Motor neuron (in vitro differentiated cells): ENCODE data around the gene SLC14A1. TPM values are rescaled to one million over a fixed set of nuclear protein-coding genes. Genes with fewer than 3 reads are reported as not detected.

Experiments used
- ATAC-seq, 8 experiments: fragments of 200-7000 bp; cut with Tn5 transposase; replicated peaks in 6 of 8; 2 replicates each; pipeline ENCODE4 v1.8.0; 2021; ENCODE audit warnings: mild to moderate bottlenecking in 8 of 8, moderate library complexity in 8 of 8
- H3K27ac ChIP-seq, 2 donors: fragments of 250-450 bp; sonication (Bioruptor Pico); 2 replicates each; pipeline ENCODE4 v1.9.0; 2021; ENCODE audit warnings: antibody characterized with exemption in 2 of 2, mild to moderate bottlenecking in 2 of 2, moderate library complexity in 1 of 2
- H3K4me1 ChIP-seq, 2 donors: fragments of 250-450 bp; sonication (Bioruptor Pico); replicated peaks in 1 of 2; 2 replicates each; pipeline ENCODE4 v1.6.1; 2021; ENCODE audit warnings: antibody characterized with exemption in 2 of 2, mild to moderate bottlenecking in 2 of 2, moderate library complexity in 1 of 2
- H3K4me3 ChIP-seq, 5 donors: fragments of 250-450 bp; sonication (Bioruptor Pico); 2 replicates each; pipeline ENCODE4 v1.9.0; 2021; ENCODE audit warnings: antibody characterized with exemption in 5 of 5, mild to moderate bottlenecking in 5 of 5, moderate library complexity in 4 of 5
- WGBS, 10 experiments: fragments of 450-650 bp; shearing (Covaris generic); methylation state at CpG; one replicate each; pipeline ENCODE4 v1.0.0; 2022; 5-methylcytosine and 5-hydroxymethylcytosine counted together
- in situ Hi-C, 9 experiments: fragments of 400-800 bp; cut with MboI; loops; one replicate each; pipeline ENCODE4 v1.15.0; 2021; ENCODE audit warnings: low sequenced_read_pairs in 9 of 9, low pct_unique_long_range_greater_than_20kb in 2 of 9; ENCODE audit not compliant: unreplicated experiment in 9 of 9
- total RNA-seq, 8 experiments: library from RNA; unstranded; fragments of 300-600 nt; gene quantifications; 2 replicates each; pipeline versions ENCODE4 v1.2.3 to v1.2.4, GENCODE V29; 2022

The SLC14A1 gene
- total RNA-seq, 8 experiments from 2014 or later, result 0.21 to 1.5 (median 0.65) TPM

- H3K27ac ChIP-seq, result no peak overlapping the region
- no peak overlapping the region for H3K4me3 ChIP-seq
- in situ Hi-C loops, result no loop called here
- no peaks in the 10 kb centered on the region for H3K4me1 ChIP-seq
- no peak for ATAC-seq
Measured at GRCh38 chr18:45774065-45774521, 50.1 kb downstream of the SLC14A1 start.

GRCh38 chr18:45775241-45775676, 51.3 kb downstream of the SLC14A1 start:
- in situ Hi-C loops, result no loop called here
- ATAC-seq, result peak in 5 of 8 experiments; percentile 29 to 99 (median 98)

DNA sequence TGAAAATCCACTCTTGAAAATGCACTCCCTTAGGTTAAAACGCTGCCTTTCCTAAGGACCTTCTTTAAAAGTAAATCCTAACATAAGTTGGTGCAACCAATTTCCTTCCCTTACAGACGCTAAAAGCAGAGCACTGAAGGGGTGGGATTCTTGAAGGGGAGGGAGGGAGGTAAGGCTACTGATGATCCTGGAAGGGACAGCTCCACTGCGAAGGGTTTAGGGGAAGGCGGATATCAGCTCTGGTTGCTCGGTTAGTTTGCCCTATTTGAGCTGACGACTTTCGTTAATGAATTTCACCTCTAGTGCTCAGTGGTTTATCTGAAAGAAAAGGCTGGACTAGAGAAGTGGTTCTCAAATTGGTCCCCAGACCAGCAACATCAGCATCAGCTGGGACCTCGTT, 51.8 kb downstream of the SLC14A1 start:
- H3K4me3 ChIP-seq, result peak overlapping the region in 2 of 5 donors; percentile 18 to 49
- 0 to 87% (median 57%) methylated on average over 1 to 5 of the region's 8 CpGs; no CpG with 5 or more reads in 3 of the 10 experiments for WGBS, 10 experiments
- no peaks in the 10 kb centered on the region for H3K4me1 ChIP-seq
- peak in 2 of 8 experiments; percentile 12 to 19 for ATAC-seq
- in situ Hi-C loops, result no loop called here
- H3K27ac ChIP-seq, result no peak overlapping the region

More at GRCh38 chr18:45775241-45775676, 51.3 kb downstream of the SLC14A1 start:
- Histone ChIP-seq H3K27ac (no peak overlapping the region), H3K4me3 (peak overlapping the region in 2 of 5 donors; percentile 18 to 49), H3K4me1 (no peaks in the 10 kb centered on the region)
- 5 to 92% (median 53%) methylated on average over 2 to 21 of the region's 35 CpGs; no CpG with 5 or more reads in 6 of the 10 experiments for WGBS, 10 experiments

- no peak overlapping the region for H3K27ac ChIP-seq
- no peaks in the 10 kb centered on the region for H3K4me1 ChIP-seq
- no peak overlapping the region for H3K4me3 ChIP-seq
- ATAC-seq, result no peak
- in situ Hi-C loops, result no loop called here
- whole genome bisulfite sequencing, 10 experiments, result 0 to 70% (median 40%) methylated on average over 1 of the region's 1 CpG; no CpG with 5 or more reads in 1 of the 10 experiments
Measured at GRCh38 chr18:45777393-45777792, 53.4 kb downstream of the SLC14A1 start.

DNA sequence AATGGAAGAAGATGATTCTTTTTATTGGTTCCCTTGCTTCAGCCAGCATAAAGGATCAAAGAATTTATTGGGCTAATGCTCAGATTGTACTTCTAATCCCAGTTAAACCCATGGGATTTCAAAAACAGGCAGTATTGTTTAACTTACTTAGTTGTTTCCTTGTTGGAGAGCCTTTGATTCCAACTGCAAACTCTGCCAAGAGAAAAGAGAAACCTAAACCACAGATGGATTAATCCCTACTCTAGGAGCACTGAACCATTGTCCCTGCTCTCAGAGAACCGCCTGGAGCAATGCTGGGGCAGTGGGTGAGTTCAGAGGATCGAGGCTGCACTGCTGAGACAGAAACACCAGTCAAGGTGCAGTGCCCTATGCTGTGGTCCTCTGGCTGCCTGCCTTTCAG, 56.6 kb downstream of the SLC14A1 start:
- no peak for ATAC-seq
- in situ Hi-C loops, result no loop called here
- WGBS, 10 experiments, result 17 to 64% (median 40%) methylated on average over 1 to 2 of the region's 2 CpGs; no CpG with 5 or more reads in 5 of the 10 experiments
- Histone ChIP-seq H3K4me1 (no peaks in the 10 kb centered on the region), H3K27ac (no peak overlapping the region), H3K4me3 (no peak overlapping the region)

DNA sequence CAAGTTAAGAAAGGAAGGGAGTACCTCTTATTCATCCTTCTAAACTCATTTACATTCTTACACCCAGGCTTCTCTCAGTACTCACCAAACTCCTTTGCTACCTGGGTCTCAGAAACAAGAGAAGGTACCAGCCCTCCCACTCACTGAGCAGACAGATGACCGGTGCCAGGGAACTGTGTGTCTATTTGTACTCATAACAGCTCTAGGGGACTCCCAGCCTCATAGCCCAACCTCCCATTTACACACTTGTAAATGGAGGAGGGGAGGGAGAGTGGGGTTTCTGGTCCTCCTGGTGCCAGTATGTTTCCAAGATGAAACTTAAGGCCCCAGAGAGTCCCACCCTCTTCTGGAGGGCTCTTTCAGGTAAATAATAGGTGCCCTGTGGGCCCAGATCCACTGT, 58.7 kb downstream of the SLC14A1 start:
- ATAC-seq, result no peak
- Histone ChIP-seq H3K4me3 (no peak overlapping the region), H3K4me1 (no peaks in the 10 kb centered on the region), H3K27ac (no peak overlapping the region)
- in situ Hi-C loops, result no loop called here
- WGBS, 10 experiments, result 33 to 86% (median 82%) methylated on average over 1 of the region's 1 CpG; no CpG with 5 or more reads in 6 of the 10 experiments

GRCh38 chr18:45783097-45784075, 59.4 kb downstream of the SLC14A1 start:
- peak in 1 of 8 experiments; percentile 68 for ATAC-seq
- Histone ChIP-seq H3K4me3 (no peak overlapping the region), H3K27ac (no peak overlapping the region), H3K4me1 (no peaks in the 10 kb centered on the region)
- WGBS, 10 experiments, result 49 to 100% (median 73%) methylated on average over 1 to 9 of the region's 9 CpGs
- in situ Hi-C loops, result no loop called here

DNA sequence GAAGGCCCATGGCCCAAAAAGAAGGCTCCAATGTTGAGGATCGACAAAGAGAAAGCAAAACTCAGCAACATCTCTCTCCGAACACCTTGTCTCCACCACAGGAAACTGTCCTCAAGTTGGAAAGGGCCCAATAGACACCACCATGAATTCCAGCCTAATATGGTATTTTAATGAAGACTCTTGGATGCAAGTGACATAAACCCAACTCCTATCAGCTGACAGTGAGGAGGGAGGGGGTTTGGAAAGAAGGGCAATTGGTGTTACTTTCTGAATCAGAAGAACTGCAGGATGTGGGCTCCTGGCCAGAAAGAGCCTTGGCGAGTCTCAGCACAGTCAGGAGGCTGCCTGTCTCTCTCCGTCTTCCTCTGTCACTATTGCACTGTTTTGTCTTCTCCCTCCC, 61.2 kb downstream of the SLC14A1 start:
- WGBS, 10 experiments, result 41 to 100% (median 68%) methylated on average over 1 to 4 of the region's 4 CpGs; no CpG with 5 or more reads in 2 of the 10 experiments
- in situ Hi-C loops, result no loop called here
- Histone ChIP-seq H3K4me1 (no peaks in the 10 kb centered on the region), H3K4me3 (no peak overlapping the region), H3K27ac (no peak overlapping the region)
- peak in 1 of 8 experiments; percentile 43 for ATAC-seq

DNA sequence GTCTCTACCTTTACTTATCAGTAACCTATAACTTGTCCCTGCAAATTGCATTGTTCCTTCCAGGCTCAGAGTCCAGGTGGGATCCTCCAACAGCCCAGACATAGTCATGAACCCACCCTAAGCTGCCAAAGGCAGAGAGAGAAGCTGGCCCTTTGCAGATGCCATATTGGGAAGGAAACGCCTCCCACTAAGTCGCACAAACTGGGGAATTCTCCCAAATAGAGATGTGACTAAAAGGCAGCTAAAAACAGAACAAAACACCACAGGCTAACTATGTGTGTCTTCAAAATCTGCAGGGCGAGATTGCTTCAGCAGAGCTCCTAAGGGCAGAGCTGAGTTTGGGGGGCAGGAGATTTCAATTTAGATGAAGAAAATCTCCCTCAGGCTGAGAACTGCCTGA, 63.0 kb downstream of the SLC14A1 start:
- no peak for ATAC-seq
- in situ Hi-C loops, result no loop called here
- Histone ChIP-seq H3K4me1 (no peaks in the 10 kb centered on the region), H3K27ac (no peak overlapping the region), H3K4me3 (no peak overlapping the region)
- WGBS, 10 experiments, result 82 to 100% (median 94%) methylated on average over 1 to 3 of the region's 3 CpGs; no CpG with 5 or more reads in 7 of the 10 experiments

GRCh38 chr18:45787346-45787745, 63.4 kb downstream of the SLC14A1 start:
- no peak for ATAC-seq
- no peak overlapping the region for H3K27ac ChIP-seq
- WGBS, 10 experiments, result 86 to 100% (median 100%) methylated on average over 1 of the region's 1 CpG; no CpG with 5 or more reads in 7 of the 10 experiments
- H3K4me1 ChIP-seq, result no peaks in the 10 kb centered on the region
- in situ Hi-C loops, result no loop called here
- no peak overlapping the region for H3K4me3 ChIP-seq

DNA sequence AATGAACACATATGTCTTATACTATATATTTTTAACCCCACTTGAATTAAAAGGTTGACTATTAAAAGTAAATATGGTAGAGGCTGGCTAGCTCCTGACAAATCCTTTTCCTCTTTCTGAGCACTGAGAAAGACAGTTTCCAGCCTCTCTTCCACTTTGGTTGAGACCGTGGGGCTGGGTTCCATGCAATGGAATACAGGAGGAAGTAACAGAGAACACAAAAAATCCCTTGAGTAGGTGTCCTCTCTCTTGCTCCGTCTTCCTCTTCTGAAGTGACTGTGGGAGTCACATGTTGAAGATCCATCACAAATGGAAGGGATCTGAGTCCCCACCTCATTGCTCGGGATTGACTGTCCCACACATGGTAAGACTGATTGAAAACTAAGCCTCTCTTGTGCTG, 64.9 kb downstream of the SLC14A1 start:
- H3K4me1 ChIP-seq, result no peaks in the 10 kb centered on the region
- WGBS, 10 experiments, result 67 to 82% (median 79%) methylated on average over 1 to 3 of the region's 3 CpGs; no CpG with 5 or more reads in 2 of the 10 experiments
- no peak overlapping the region for H3K4me3 ChIP-seq
- H3K27ac ChIP-seq, result no peak overlapping the region
- ATAC-seq, result no peak
- in situ Hi-C loops, result no loop called here

GRCh38 chr18:45792506-45793263, 68.7 kb downstream of the SLC14A1 start:
- H3K4me3 ChIP-seq, result no peak overlapping the region
- 62 to 100% (median 79%) methylated on average over 1 to 5 of the region's 5 CpGs for WGBS, 10 experiments
- in situ Hi-C loops, result no loop called here
- H3K4me1 ChIP-seq, result no peaks in the 10 kb centered on the region
- no peak overlapping the region for H3K27ac ChIP-seq
- ATAC-seq, result no peak
